Cerebellar nuclear complex (tissue), 1 donor: ENCODE data around the gene CIAO3.
"Not testable (repeated sequence)": the region's sequence is repeated elsewhere in the genome, so short reads cannot be mapped to it uniquely, and the experiment has no call there.

Source experiments
- DNase-seq, 2 experiments: peaks; one replicate each; lab custom pipeline; 2025; lab: John Stamatoyannopoulos, UW

Gene CIAO3

GRCh38 chr16:692356-693108, 48.3 kb downstream of the CIAO3 start:
- no peak for DNase-seq

GRCh38 chr16:691242-691641, 49.6 kb downstream of the CIAO3 start:
- DNase-seq = not testable (repeated sequence)

- DNase-seq = no peak
These were observed 51.5 kb downstream of the CIAO3 start for GRCh38 chr16:689175-689897.

- no peak for DNase-seq
These were observed 53.3 kb downstream of the CIAO3 start for GRCh38 chr16:687499-687898.

- DNase-seq = no peak
These were observed 54.1 kb downstream of the CIAO3 start for GRCh38 chr16:686459-687260.

- no peak for DNase-seq
These were observed 54.8 kb downstream of the CIAO3 start for GRCh38 chr16:685967-686366.

GRCh38 chr16:684961-685696, 55.7 kb downstream of the CIAO3 start:
- no peak for DNase-seq

GRCh38 chr16:684071-684794, 56.6 kb downstream of the CIAO3 start, which contains the start of gene JMJD8:
Gene JMJD8 (minus strand): TSS chr16:684334. CDS start chr16:684319, 15 bp downstream.
- peak; percentile 37 to 70 for DNase-seq

- no peak for DNase-seq
These were observed 57.3 kb downstream of the CIAO3 start for GRCh38 chr16:683396-684070.

GRCh38 chr16:682493-683395, 58.1 kb downstream of the CIAO3 start:
- no peak for DNase-seq

- no peak for DNase-seq
These were observed 58.9 kb downstream of the CIAO3 start for GRCh38 chr16:681746-682427.

- DNase-seq = no peak
These were observed 59.6 kb downstream of the CIAO3 start for GRCh38 chr16:680967-681745.

GRCh38 chr16:680625-680945, 60.2 kb downstream of the CIAO3 start:
- no peak for DNase-seq

GRCh38 chr16:679814-680624, 60.8 kb downstream of the CIAO3 start, which contains the start of gene STUB1:
Gene STUB1 (plus strand): TSS chr16:680410. CDS start chr16:680526, 116 bp downstream.
- DNase-seq = no peak
